GM12891 (cell line): Measurements from ENCODE around the gene C19orf81.

ENCODE experiments used
- DNase-seq: peaks from one replicate; pipeline ENCODE4 v3.0.0; 2011; ENCODE audit warnings: low spot score; ENCODE audit not compliant: insufficient read length
- FAIRE-seq: peaks from 2 replicates; lab custom pipeline; 2011; peaks lifted over from hg19 to GRCh38; lab: Jason Lieb, UNC
- PAX5 ChIP-seq: IDR thresholded peaks from 2 replicates; pipeline ENCODE4 v1.6.1; 2011; ENCODE audit warnings: low read length, moderate library complexity, mild to moderate bottlenecking; ENCODE audit not compliant: insufficient read depth, severe bottlenecking
- POLR2A ChIP-seq: IDR thresholded peaks from 2 replicates; pipeline ENCODE4 v1.6.1; 2011; ENCODE audit warnings: low read depth, low read length, control low read depth
- POLR2AphosphoS5 ChIP-seq: IDR thresholded peaks from 2 replicates; pipeline ENCODE4 v1.6.1; 2011; ENCODE audit warnings: low read depth, low read length, control low read depth
- POU2F2 ChIP-seq: IDR thresholded peaks from 2 replicates; pipeline ENCODE4 v1.6.1; 2011; ENCODE audit warnings: low read depth, mild to moderate bottlenecking, control low read depth, low read length, moderate library complexity
- SPI1 ChIP-seq: IDR thresholded peaks from 2 replicates; pipeline ENCODE4 v1.6.1; 2011; ENCODE audit warnings: low read depth, low read length, control low read depth
- TAF1 ChIP-seq: IDR thresholded peaks from 2 replicates; pipeline ENCODE4 v1.6.1; 2011; ENCODE audit warnings: low read depth, low read length, control low read depth

C19orf81 gene

GRCh38 chr19:50629194-50629593 lies 20.1 kb upstream of the C19orf81 start:
- TF ChIP-seq POU2F2, result no peak
- TF ChIP-seq POLR2A, result no peak
- DNase-seq (no peak), FAIRE-seq (no peak)

DNA sequence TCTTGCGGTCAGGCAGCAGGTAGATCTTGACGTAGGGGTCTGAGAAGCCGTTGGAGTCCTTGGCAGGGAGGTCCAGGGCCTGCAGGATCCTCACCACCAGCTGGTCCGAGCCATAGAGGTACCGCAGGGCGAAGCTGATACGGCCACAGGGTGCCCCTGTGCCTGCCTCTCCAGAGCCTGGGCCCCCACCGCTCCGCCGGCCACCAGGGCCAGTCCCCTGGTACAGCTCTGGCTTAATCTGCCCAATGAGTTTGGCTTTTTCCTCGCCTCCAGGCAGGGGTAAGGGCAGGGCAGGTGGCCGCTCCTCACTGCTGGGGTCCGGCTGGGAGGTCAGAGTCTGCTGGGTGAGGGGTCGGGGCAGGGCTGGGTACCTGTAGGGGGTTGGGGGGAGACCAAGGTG lies 19.4 kb upstream of the C19orf81 start:
- no peak for FAIRE-seq

GRCh38 chr19:50632151-50632835 lies 17.0 kb upstream of the C19orf81 start:
- TF ChIP-seq POLR2A (no peak), SPI1 (no peak), TAF1 (no peak), POLR2AphosphoS5 (no peak), PAX5 (no peak), POU2F2 (no peak)
- FAIRE-seq (no peak), DNase-seq (no peak)

More for the DNA sequence above, 19.4 kb upstream of the C19orf81 start:
- TF ChIP-seq SPI1, result no peak
- no peak for TF ChIP-seq POLR2AphosphoS5
- TF ChIP-seq PAX5, result no peak
- TF ChIP-seq POU2F2, result no peak
- TF ChIP-seq TAF1, result no peak
- TF ChIP-seq POLR2A, result no peak
- no peak for DNase-seq

GRCh38 chr19:50633359-50633758 lies 15.9 kb upstream of the C19orf81 start:
- TF ChIP-seq POU2F2 (no peak), TAF1 (no peak), POLR2AphosphoS5 (no peak), POLR2A (no peak)
- no peak for FAIRE-seq

GRCh38 chr19:50633973-50634372 lies 15.3 kb upstream of the C19orf81 start:
- no peak for FAIRE-seq
- TF ChIP-seq SPI1 (no peak), POLR2AphosphoS5 (no peak), POU2F2 (no peak), TAF1 (no peak), POLR2A (no peak), PAX5 (no peak)

More at GRCh38 chr19:50633359-50633758, 15.9 kb upstream of the C19orf81 start:
- no peak for DNase-seq

DNA sequence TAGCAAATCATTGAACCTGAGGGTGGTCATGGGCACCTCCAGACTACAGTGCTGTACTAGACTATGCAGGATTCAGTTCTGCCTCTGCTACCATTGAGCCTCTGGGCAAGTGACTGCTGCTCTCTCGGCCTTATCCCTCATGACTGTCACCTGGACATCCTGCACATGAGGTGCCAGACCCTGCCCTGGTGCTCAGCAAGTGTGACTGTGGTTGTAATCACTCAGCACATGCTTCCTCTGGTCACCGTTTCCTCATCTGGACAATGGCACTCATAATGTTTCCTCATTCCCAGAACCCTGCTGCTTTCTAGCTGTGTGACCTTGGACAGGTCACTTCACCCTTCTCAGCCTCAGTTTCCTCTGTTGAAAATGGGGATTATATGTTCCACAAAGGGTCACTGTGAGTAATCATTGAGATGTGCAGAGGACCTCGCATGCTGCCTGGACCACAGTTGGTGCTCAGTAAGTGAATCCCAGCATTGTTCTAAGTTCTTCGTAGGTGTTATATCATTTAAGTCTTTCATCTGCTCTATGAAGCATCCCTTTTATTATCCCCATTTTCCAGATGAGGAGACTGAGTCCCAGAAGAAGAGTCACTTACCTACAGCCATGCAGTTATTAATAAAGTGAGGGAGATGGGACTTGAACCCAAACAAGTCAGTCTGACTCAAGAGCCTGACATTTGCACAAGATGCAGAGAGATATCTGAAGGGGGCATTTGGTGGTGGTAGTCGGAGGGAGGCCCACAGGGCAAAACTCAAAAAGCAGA lies 12.7 kb upstream of the C19orf81 start:
- no peak for FAIRE-seq
- TF ChIP-seq SPI1 (no peak), POLR2AphosphoS5 (no peak), TAF1 (no peak), POLR2A (no peak), PAX5 (no peak), POU2F2 (no peak)

More at GRCh38 chr19:50633973-50634372, 15.3 kb upstream of the C19orf81 start:
- no peak for DNase-seq

GRCh38 chr19:50638600-50638999 lies 10.6 kb upstream of the C19orf81 start:
- DNase-seq, result no peak
- FAIRE-seq, result no peak
- TF ChIP-seq SPI1 (no peak), TAF1 (no peak), POLR2AphosphoS5 (no peak), POU2F2 (no peak), POLR2A (no peak), PAX5 (no peak)

More for the DNA sequence above, 12.7 kb upstream of the C19orf81 start:
- DNase-seq, result no peak

DNA sequence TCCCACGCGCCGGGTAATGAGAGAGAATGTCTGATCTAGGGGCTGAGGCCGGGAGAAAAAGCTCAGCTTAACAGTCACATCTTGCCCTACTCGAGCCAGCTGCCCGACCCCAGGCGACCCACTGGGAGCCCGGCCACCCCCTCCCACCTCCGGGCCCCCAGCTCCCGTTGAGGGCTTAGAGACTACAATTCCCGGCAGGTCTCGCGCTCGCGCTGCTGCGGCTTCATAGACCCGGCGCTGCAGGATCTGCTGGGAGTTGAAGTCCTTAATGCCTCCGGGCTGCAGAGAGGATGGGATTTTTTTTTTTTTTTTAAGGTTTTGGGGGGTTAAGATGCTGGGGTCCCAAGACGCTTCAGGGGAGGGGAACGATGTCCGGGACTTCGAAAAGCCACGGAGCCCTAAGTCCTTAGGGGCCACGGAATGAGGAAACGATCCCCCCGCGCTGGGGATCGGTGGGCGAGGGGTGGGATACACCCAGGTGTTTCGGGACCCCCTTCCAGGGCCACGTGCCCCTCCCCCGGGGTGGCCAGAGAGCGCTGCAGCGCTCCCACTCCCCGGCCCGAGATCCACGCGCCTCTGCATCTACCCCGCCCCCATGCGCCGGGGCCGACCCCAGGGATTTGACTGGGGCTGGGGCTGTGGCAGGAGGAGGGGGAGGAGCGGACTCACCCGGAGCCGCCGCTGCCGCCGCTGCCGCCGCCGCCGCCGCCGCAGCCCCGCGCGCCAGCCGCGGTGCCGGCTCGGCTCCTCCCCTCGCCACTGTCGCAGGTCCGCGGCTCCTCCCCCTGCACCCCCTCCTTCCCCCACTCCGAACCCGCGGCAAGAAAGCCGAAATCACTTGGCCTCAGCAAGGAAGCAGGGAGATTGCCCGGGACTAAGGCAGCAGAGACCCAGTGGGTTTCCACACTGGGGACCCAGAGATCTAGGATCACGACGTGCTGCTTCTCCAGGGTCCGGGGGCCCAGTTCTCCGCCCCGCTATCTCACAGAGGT lies 9.8 kb upstream of the C19orf81 start, which contains the start of gene SYT3:
Gene SYT3 (minus strand): TSS at position 761 of the 992 bp plus-strand sequence. CDS start 2,470 bp downstream, outside the sequence.
- FAIRE-seq, result no peak

DNA sequence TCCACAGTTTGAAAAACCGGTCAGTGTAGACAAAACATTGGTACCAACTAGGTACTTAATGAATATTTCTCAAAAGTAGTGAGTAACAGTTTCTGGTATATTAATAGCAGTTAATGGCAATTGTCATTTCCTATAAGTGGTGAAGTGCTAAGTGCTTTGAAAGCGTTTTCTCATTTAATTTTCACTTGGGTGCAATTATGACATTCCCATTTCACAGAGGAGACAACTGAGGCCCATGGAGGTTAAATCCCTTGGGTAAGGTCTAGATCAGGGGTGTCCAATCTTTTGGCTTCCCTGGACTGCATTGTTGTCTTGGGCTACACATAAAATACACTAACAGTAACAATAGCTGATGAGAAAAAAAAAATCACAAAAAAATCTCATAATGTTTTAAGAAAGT lies 8.9 kb upstream of the C19orf81 start:
- TF ChIP-seq POLR2A (no peak), SPI1 (no peak), POLR2AphosphoS5 (no peak), POU2F2 (no peak), TAF1 (no peak), PAX5 (no peak)
- DNase-seq, result no peak

More for the DNA sequence above, 9.8 kb upstream of the C19orf81 start, which contains the start of gene SYT3:
- no peak for DNase-seq
- TF ChIP-seq PAX5, result no peak
- no peak for TF ChIP-seq POU2F2
- no peak for TF ChIP-seq POLR2A
- no peak for TF ChIP-seq TAF1
- no peak for TF ChIP-seq SPI1
- no peak for TF ChIP-seq POLR2AphosphoS5

More for the DNA sequence above, 8.9 kb upstream of the C19orf81 start:
- no peak for FAIRE-seq
